Measurements from ENCODE around the gene FABP2.
"Not testable (repeated sequence)": the region's sequence is repeated elsewhere in the genome, so short reads cannot be mapped to it uniquely, and the experiment has no call there.

The FABP2 gene
- 0 reads per million in 2 experiments for total RNA-seq

- no peak for DNase-seq (ENCODE audit: low read depth)
These were observed at the start of gene FABP2 for GRCh38 chr4:119321921-119322687. TSS of gene FABP2 (minus strand) at chr4:119322138. CDS start at chr4:119322102, 36 bp downstream.

- not testable (repeated sequence) for DNase-seq (ENCODE audit: low read depth)
These were observed 49.2 kb upstream of the FABP2 start for GRCh38 chr4:119370951-119371683.

GRCh38 chr4:119370392-119370791, 48.5 kb upstream of the FABP2 start:
- peak; percentile 31 for DNase-seq (ENCODE audit: low read depth)

GRCh38 chr4:119366802-119367201, 44.9 kb upstream of the FABP2 start:
- not testable (repeated sequence) for DNase-seq (ENCODE audit: low read depth)

- DNase-seq (ENCODE audit: low read depth): not testable (repeated sequence)
These were observed 42.3 kb upstream of the FABP2 start for GRCh38 chr4:119364203-119364602.

GRCh38 chr4:119363372-119363771, 41.4 kb upstream of the FABP2 start:
- DNase-seq (ENCODE audit: low read depth): not testable (repeated sequence)

- DNase-seq (ENCODE audit: low read depth): not testable (repeated sequence)
These were observed 40.5 kb upstream of the FABP2 start for GRCh38 chr4:119362413-119362812.

- not testable (repeated sequence) for DNase-seq (ENCODE audit: low read depth)
These were observed 37.9 kb upstream of the FABP2 start for GRCh38 chr4:119359873-119360272.

GRCh38 chr4:119356796-119357195, 34.9 kb upstream of the FABP2 start:
- DNase-seq (ENCODE audit: low read depth): not testable (repeated sequence)

- not testable (repeated sequence) for DNase-seq (ENCODE audit: low read depth)
These were observed 34.1 kb upstream of the FABP2 start for GRCh38 chr4:119356041-119356440.

- DNase-seq (ENCODE audit: low read depth): not testable (repeated sequence)
These were observed 31.4 kb upstream of the FABP2 start for GRCh38 chr4:119353364-119353763.

GRCh38 chr4:119348169-119348568, 26.2 kb upstream of the FABP2 start:
- DNase-seq (ENCODE audit: low read depth): not testable (repeated sequence)

- DNase-seq (ENCODE audit: low read depth): not testable (repeated sequence)
These were observed 21.4 kb upstream of the FABP2 start for GRCh38 chr4:119343293-119343692.

- not testable (repeated sequence) for DNase-seq (ENCODE audit: low read depth)
These were observed 18.0 kb upstream of the FABP2 start for GRCh38 chr4:119339895-119340294.

GRCh38 chr4:119337010-119337409, 15.1 kb upstream of the FABP2 start:
- no peak for DNase-seq (ENCODE audit: low read depth)

- DNase-seq (ENCODE audit: low read depth): not testable (repeated sequence)
These were observed 14.5 kb upstream of the FABP2 start for GRCh38 chr4:119336332-119336979.

GRCh38 chr4:119329835-119330620, 8.1 kb upstream of the FABP2 start:
- no peak for DNase-seq (ENCODE audit: low read depth)

GRCh38 chr4:119328695-119329094, 6.8 kb upstream of the FABP2 start:
- DNase-seq (ENCODE audit: low read depth): no peak

GRCh38 chr4:119317990-119318389, 3.9 kb downstream of the FABP2 start:
- no peak for DNase-seq (ENCODE audit: low read depth)

GRCh38 chr4:119315036-119315435, 6.9 kb downstream of the FABP2 start:
- no peak for DNase-seq (ENCODE audit: low read depth)

GRCh38 chr4:119314356-119314755, 7.6 kb downstream of the FABP2 start:
- peak; percentile 3 for DNase-seq (ENCODE audit: low read depth)

GRCh38 chr4:119313237-119313636, 8.7 kb downstream of the FABP2 start:
- no peak for DNase-seq (ENCODE audit: low read depth)

Data from T follicular helper cell (primary cell).